ENCODE measurements around the gene FAM83B. TPM values are rescaled to one million over a fixed set of nuclear protein-coding genes. Genes with fewer than 3 reads are reported as not detected.

The FAM83B gene
- total RNA-seq, 4 donors from 2014 or later = 20.2 to 38.5 (median 36.6) TPM

GRCh38 chr6:54830216-54830615 is 16.4 kb upstream of the FAM83B start:
- WGBS, 2 donors (ENCODE audit: low coverage in 1 of 2) = 86 to 88% methylated on average over 1 of the region's 1 CpG
- intact Hi-C loops (cut with DNase I; ENCODE audit: low total_unique reads) = no loop called here

GRCh38 chr6:54835176-54835575 is 11.4 kb upstream of the FAM83B start:
- no peak overlapping the region for H3K27ac ChIP-seq
- intact Hi-C loops (cut with DNase I; ENCODE audit: low total_unique reads) = no loop called here
- H3K4me3 ChIP-seq = no peak overlapping the region
- no peaks in the 10 kb centered on the region for H3K27me3 ChIP-seq
- in situ Hi-C loops (cut with MboI; ENCODE audit: low pct_ligation_motif_present in 1 of 4, low pct_unique_long_range_greater_than_20kb in 1 of 4, low sequenced_read_pairs in 3 of 4) = no loop called here
- DNase-seq = no peak
- no peaks in the 10 kb centered on the region for H3K36me3 ChIP-seq
- no peaks in the 10 kb centered on the region for H3K9me3 ChIP-seq
- TF ChIP-seq CTCF (IDR thresholded peaks at IDR 0.05) = no peak
- no peak for TF ChIP-seq POLR2A (IDR thresholded peaks at IDR 0.05)
- no peak for TF ChIP-seq POLR2AphosphoS5 (IDR thresholded peaks at IDR 0.05)
- no peak for TF ChIP-seq EP300 (IDR thresholded peaks at IDR 0.05; ENCODE audit: low read depth)
- no peaks in the 10 kb centered on the region for H3K4me1 ChIP-seq
- 68% methylated on average over 1 of the region's 1 CpG; no CpG with 5 or more reads in 1 of the 2 donors for WGBS, 2 donors (ENCODE audit: low coverage in 1 of 2)

More at GRCh38 chr6:54830216-54830615, 16.4 kb upstream of the FAM83B start:
- no peaks in the 10 kb centered on the region for H3K9me3 ChIP-seq
- no peaks in the 10 kb centered on the region for H3K4me1 ChIP-seq
- no peaks in the 10 kb centered on the region for H3K36me3 ChIP-seq
- in situ Hi-C loops (cut with MboI; ENCODE audit: low pct_ligation_motif_present in 1 of 4, low pct_unique_long_range_greater_than_20kb in 1 of 4, low sequenced_read_pairs in 3 of 4) = no loop called here
- H3K27ac ChIP-seq = no peak overlapping the region
- no peak overlapping the region for H3K4me3 ChIP-seq
- TF ChIP-seq EP300 (IDR thresholded peaks at IDR 0.05; ENCODE audit: low read depth) = no peak
- TF ChIP-seq POLR2AphosphoS5 (IDR thresholded peaks at IDR 0.05) = no peak
- DNase-seq = no peak
- no peaks in the 10 kb centered on the region for H3K27me3 ChIP-seq

GRCh38 chr6:54846857-54847674 is 495 bp downstream of the FAM83B start:
- DNase-seq = peak; percentile 30
- in situ Hi-C loops (cut with MboI; ENCODE audit: low pct_ligation_motif_present in 1 of 4, low pct_unique_long_range_greater_than_20kb in 1 of 4, low sequenced_read_pairs in 3 of 4) (loop anchor here in 1 of 4 donors (10.0 kb wide), 1 partner anchor 122 kb away; no protein-coding TSS in a partner anchor), intact Hi-C loops (cut with DNase I; ENCODE audit: low total_unique reads) (no loop called here)
- H3K27me3 ChIP-seq = peaks cover 14% of the 10 kb centered on the region
- peak overlapping the region; percentile 73 to 94 (median 86) for H3K27ac ChIP-seq
- WGBS, 2 donors (ENCODE audit: low coverage in 1 of 2) = 14 to 60% methylated on average over 1 to 29 of the region's 35 CpGs
- no peaks in the 10 kb centered on the region for H3K36me3 ChIP-seq
- H3K4me1 ChIP-seq = peaks cover 0 to 17% (median 0%) of the 10 kb centered on the region in 4 donors
- no peak for TF ChIP-seq POLR2AphosphoS5 (IDR thresholded peaks at IDR 0.05)
- no peak for TF ChIP-seq EP300 (IDR thresholded peaks at IDR 0.05; ENCODE audit: low read depth)
- TF ChIP-seq CTCF (IDR thresholded peaks at IDR 0.05) = no peak
- no peak for TF ChIP-seq POLR2A (IDR thresholded peaks at IDR 0.05)
- H3K4me3 ChIP-seq = peak overlapping the region; percentile 55 to 75 (median 64)
- H3K9me3 ChIP-seq = no peaks in the 10 kb centered on the region

- no peaks in the 10 kb centered on the region for H3K9me3 ChIP-seq
- intact Hi-C loops (cut with DNase I; ENCODE audit: low total_unique reads) (no loop called here), in situ Hi-C loops (cut with MboI; ENCODE audit: low pct_ligation_motif_present in 1 of 4, low pct_unique_long_range_greater_than_20kb in 1 of 4, low sequenced_read_pairs in 3 of 4) (loop anchor here in 1 of 4 donors (10.0 kb wide), 1 partner anchor 123 kb away; no protein-coding TSS in a partner anchor)
- H3K4me3 ChIP-seq = peak overlapping the region in 3 of 4 donors; percentile 58 to 75 (median 69)
- 49 to 56% methylated on average over 8 to 9 of the region's 9 CpGs for WGBS, 2 donors (ENCODE audit: low coverage in 1 of 2)
- no peak for TF ChIP-seq POLR2AphosphoS5 (IDR thresholded peaks at IDR 0.05)
- TF ChIP-seq POLR2A (IDR thresholded peaks at IDR 0.05) = no peak
- no peak for TF ChIP-seq EP300 (IDR thresholded peaks at IDR 0.05; ENCODE audit: low read depth)
- no peak for TF ChIP-seq CTCF (IDR thresholded peaks at IDR 0.05)
- H3K36me3 ChIP-seq = no peaks in the 10 kb centered on the region
- DNase-seq = no peak
- H3K4me1 ChIP-seq = peaks cover 0 to 17% (median 0%) of the 10 kb centered on the region in 4 donors
- H3K27me3 ChIP-seq = peaks cover 14% of the 10 kb centered on the region
- peak overlapping the region; percentile 73 to 94 (median 86) for H3K27ac ChIP-seq
These were observed 1.4 kb downstream of the FAM83B start for GRCh38 chr6:54847799-54848597.
